Body of pancreas (tissue), 4 donors: Measurements from ENCODE around the gene KLHL30.

Experiments
- CTCF ChIP-seq, 7 experiments: fragments of 450-650 bp in 4 of 7; fragments of 200-600 bp in 3 of 7; sonication (generic) in 3 of 7; IDR thresholded peaks; one replicate each; pipeline ENCODE4 v1.5.1; 2016 to 2019; ENCODE audit warnings: antibody characterized with exemption in 7 of 7
- POLR2A ChIP-seq, 3 donors: fragments of 450-650 bp; IDR thresholded peaks; one replicate each; pipeline ENCODE4 v1.6.1; 2016; ENCODE audit warnings: antibody characterized with exemption in 3 of 3, mild to moderate bottlenecking in 2 of 3

- TF ChIP-seq CTCF (IDR thresholded peaks at IDR 0.05) (no peak), POLR2A (IDR thresholded peaks at IDR 0.05) (no peak)
These were observed 28.2 kb downstream of the KLHL30 start for GRCh38 chr2:238166391-238167343.
